Melanocyte of skin (primary cell): ENCODE measurements around the gene SLC29A2. TPM values are rescaled to one million over a fixed set of nuclear protein-coding genes. Genes with fewer than 3 reads are reported as not detected.

Source experiments
- small RNA-seq, 2 donors: library from RNA; depleted of rRNA; stranded (forward); fragments of <200 nt; gene quantifications; one replicate each; pipeline ENCODE3, GENCODE V24; 2012
- total RNA-seq, 2 donors: library from RNA; depleted of rRNA; stranded (reverse); fragments of >200 nt; gene quantifications; 2 replicates each; pipeline ENCODE4 v1.2.3, GENCODE V29; 2012

SLC29A2 gene
- total RNA-seq = under 1 TPM; 0.34 to 0.67 TPM

DNA sequence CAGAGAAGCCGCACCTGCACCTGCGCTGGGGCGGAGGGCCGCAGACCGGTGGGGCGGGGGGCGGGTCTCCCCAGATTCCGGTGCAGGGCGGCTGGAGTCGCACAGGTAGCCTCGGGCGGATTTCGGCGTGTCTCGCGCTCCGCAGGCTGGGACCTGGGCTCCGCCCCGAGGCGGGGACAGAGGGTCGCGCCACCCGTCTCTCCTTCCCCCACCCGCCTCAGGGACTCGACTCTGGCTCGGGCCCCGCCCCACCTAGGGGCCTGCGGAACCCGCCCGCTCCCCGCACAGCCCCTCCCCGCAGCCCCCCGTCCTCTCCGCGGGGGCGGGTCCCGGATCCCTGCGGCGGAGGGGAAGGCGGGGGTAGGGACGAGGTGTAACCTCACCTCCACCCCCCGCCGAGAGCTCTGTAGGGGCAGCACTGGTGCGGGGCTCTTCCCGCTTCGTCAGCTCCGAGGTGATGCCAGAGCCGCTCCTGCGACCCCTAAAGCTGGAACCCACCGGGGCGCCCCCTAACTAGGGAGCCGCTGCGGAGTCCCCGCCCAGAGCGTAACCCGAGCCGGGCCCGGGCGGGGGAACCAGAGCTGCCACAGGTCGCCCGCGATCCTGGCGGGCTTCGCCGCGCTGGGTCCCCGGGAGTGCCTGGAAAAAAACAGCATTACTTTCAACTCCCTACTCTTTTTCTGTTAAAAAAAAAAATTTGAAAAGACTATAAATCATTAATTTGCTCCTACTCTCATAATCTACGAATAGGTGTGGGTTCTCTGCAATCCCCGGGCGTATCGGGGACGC lies at the start of gene SLC29A2:
SLC29A2 (minus strand) TSS at position 134 of the 789 bp plus-strand sequence. CDS start 169 bp downstream, outside the sequence.

DNA sequence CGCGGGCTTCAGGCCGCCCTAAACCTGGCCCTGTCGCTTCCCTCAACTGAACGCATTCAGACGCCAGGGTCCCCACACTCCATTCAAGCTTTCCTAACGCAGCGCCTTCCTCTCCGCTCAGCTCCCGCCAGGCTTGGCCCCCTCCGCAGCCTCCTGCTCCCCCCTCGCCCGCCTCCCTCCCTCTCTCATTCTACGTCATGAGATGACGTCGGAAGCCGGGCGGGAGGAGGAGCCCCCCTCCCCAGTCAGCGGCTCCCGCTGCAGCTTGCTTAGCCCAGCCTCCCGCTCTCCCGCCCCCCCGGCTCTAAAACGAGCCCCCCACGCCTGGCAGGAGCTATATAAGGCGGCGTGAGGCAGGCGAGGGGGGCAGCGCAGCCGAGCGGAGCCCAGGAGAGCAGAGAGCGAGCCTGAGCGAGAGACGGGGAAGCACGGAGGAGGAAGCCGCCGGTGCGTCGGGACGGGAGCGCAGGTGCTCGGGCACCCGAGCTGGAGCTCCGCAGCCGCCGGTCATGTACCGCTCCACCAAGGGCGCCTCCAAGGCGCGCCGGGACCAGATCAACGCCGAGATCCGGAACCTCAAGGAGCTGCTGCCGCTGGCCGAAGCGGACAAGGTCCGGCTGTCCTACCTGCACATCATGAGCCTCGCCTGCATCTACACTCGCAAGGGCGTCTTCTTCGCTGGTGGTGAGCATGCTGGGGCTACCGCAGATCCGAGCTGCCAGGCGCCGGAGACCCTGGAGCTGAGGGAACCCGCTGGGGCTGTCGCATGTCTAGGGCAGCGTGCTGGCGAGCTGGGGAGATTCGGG lies 49.3 kb upstream of the SLC29A2 start, which contains the start of gene NPAS4:
NPAS4 (plus strand) TSS at position 365 of the 806 bp plus-strand sequence; CDS start at position 510, 145 bp downstream.

DNA sequence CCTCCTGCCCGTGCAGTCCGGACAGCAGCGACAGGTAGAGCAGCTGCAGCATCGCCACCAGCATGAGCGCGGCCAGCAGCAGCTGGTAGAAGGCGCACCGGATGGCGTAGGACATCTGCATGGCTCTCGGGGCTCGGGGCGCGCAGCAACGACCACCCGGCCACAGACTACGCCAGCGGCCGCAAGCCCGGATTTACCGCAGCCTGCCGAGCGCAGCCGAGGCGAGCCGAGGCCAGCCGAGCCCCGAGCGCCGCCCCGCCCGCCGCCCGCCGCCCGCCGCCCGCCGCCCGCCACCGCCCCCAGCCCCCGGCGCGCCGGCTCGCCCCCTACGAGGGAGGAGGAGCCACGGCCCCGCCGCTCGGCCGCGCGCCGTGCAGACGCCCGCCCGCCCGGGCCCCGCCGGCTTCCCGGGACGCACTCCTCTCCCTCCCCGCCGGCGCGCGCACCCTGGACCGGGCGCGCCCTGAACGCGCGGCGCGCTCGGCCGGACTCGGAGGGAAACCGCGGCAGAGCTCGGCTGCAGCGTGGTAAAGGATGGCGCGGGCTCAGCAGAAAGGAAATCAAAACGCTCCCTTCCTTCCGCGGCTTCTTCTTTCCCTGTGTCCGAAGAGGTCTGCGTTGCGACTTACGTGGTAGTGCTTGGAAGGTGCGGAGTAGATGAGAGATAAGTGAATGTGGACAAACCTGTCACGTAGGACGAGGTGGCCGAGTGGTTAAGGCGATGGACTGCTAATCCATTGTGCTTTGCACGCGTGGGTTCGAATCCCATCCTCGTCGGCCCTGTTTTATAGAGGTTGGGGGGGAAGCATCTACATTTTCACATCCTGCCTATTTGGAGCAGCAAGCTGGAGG lies 23.9 kb downstream of the SLC29A2 start, which contains the start of gene B4GAT1:
B4GAT1 (minus strand) TSS at position 205 of the 852 bp plus-strand sequence; CDS start at position 121, 84 bp downstream.

DNA sequence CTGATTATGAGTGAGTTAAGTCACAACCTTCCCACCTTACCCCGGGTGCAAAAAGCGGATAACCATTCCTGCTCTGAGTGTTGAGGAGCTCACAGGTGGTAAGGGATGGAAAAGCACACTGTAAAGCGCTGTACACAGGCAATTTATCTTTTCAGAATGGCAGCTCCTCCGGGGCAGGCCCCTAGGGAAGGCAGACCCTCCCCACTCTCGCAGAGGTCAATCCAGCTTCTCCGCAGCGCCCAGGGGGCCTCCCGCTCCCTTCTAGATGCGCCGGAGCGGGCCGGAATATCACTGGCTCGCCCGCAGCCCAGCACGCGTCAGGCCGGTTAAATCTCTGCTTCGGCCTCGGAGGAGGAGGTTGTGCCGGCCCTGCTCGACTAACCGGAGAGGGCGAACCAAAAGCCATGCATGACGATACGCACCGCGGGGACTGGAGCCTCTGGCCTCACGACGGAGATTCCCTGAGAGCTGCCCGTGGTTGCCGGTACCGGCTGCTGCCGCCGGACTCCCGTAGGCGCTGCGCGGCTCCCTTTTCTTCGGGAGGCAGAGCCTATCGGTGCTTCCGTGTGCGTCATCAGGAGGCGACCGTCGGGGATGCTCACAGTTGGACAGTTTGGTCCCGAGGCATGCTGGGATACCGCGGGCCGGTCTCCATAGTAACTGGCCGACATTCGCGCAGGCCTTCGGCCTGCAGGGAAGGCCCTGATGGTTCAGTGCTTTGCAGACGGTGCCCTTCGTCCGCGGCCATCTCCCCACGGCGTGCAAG lies 26.8 kb downstream of the SLC29A2 start, which contains the start of gene BRMS1:
BRMS1 (minus strand) TSS at position 555 of the 766 bp plus-strand sequence. CDS start 2,870 bp downstream, outside the sequence.

GRCh38 chr11:66336234-66337102 lies 35.1 kb downstream of the SLC29A2 start, which contains the start of gene RIN1:
Gene RIN1, minus strand, starts transcription at chr11:66336434. Its CDS starts 32 bp downstream, at chr11:66336402.

GRCh38 chr11:66316849-66317251 lies 54.7 kb downstream of the SLC29A2 start, which contains the start of gene CD248:
Gene CD248, minus strand, starts transcription at chr11:66317044. Its CDS starts 17 bp downstream, at chr11:66317027.

Small RNAs within 50 kb of the gene (small RNA-seq; reads per million reads assigned to genes)
- gene RF00017 (0 reads per million in 2 donors), gene RNU1-84P (4.1 to 7.3 reads per million in 2 donors)

Other genes with a start within 250 kb of the SLC29A2 start
- gene KLC2, start 114.1 kb downstream of the SLC29A2 start, total RNA-seq = 10 to 100 TPM; 19.6 to 28.0 TPM
- gene RAB1B, start 103.1 kb downstream of the SLC29A2 start, total RNA-seq = 100 to 1,000 TPM in 1 of 2 donors, 10 to 100 TPM in 1; 98.4 to 112 TPM
- gene CNIH2, start 93.6 kb downstream of the SLC29A2 start, total RNA-seq = under 1 TPM in 1 of 2 donors, not detected in 1; 0.34 TPM
- 100 to 1,000 TPM; 106 to 147 TPM for gene YIF1A, start 82.6 kb downstream of the SLC29A2 start, total RNA-seq
- under 1 TPM; under 0.01 TPM for gene TMEM151A, start 79.9 kb downstream of the SLC29A2 start, total RNA-seq
- 1 to 10 TPM in 1 of 2 donors, under 1 TPM in 1; 0.69 to 2.3 TPM for gene CD248, start 54.7 kb downstream of the SLC29A2 start, total RNA-seq
- 10 to 100 TPM in 1 of 2 donors, 1 to 10 TPM in 1; 5.2 to 16.3 TPM for gene RIN1, start 35.3 kb downstream of the SLC29A2 start, total RNA-seq
- gene BRMS1, start 26.7 kb downstream of the SLC29A2 start, total RNA-seq = 10 to 100 TPM; 55.4 to 92.6 TPM
- 10 to 100 TPM; 35.0 to 51.3 TPM for gene B4GAT1, start 24.1 kb downstream of the SLC29A2 start, total RNA-seq
- not detected for gene NPAS4, start 49.3 kb upstream of the SLC29A2 start, total RNA-seq
- 10 to 100 TPM; 22.0 to 45.6 TPM for gene MRPL11, start 67.1 kb upstream of the SLC29A2 start, total RNA-seq
- gene PELI3, start 95.1 kb upstream of the SLC29A2 start, total RNA-seq = 10 to 100 TPM; 12.0 to 17.2 TPM
- gene DPP3, start 108.7 kb upstream of the SLC29A2 start, total RNA-seq = 10 to 100 TPM; 73.6 to 75.0 TPM
- gene BBS1, start 138.9 kb upstream of the SLC29A2 start, total RNA-seq = 10 to 100 TPM; 21.3 to 33.0 TPM
- gene ZDHHC24, start 174.3 kb upstream of the SLC29A2 start, total RNA-seq = 10 to 100 TPM; 10.7 to 13.8 TPM
- not detected for gene ACTN3, start 175.1 kb upstream of the SLC29A2 start, total RNA-seq
- gene CTSF, start 196.8 kb upstream of the SLC29A2 start, total RNA-seq = 10 to 100 TPM; 28.3 to 46.1 TPM
- under 1 TPM; 0.33 to 0.69 TPM for gene CCDC87, start 221.3 kb upstream of the SLC29A2 start, total RNA-seq
- 10 to 100 TPM; 25.5 to 40.0 TPM for gene CCS, start 221.4 kb upstream of the SLC29A2 start, total RNA-seq
- 10 to 100 TPM; 25.5 to 41.3 TPM for gene RBM14, start 244.9 kb upstream of the SLC29A2 start, total RNA-seq